ENCODE results near the gene SGSH. TPM values are rescaled to one million over a fixed set of nuclear protein-coding genes. Genes with fewer than 3 reads are reported as not detected.

SGSH gene
- polyA plus RNA-seq, 1 donor (not counting 4 experiments of a cell fraction or from before 2014, with no cell fraction given), result 9.6 TPM

- H3K4me2 ChIP-seq (ENCODE audit: control insufficient read depth, extremely low read depth, insufficient read depth, low read depth, low read length), result no peak overlapping the region
- H2AFZ ChIP-seq (ENCODE audit: control insufficient read depth, low read length), result no peak overlapping the region
- FAIRE-seq, result no peak
- H3K27ac ChIP-seq (ENCODE audit: control insufficient read depth, insufficient read depth, low read length), result no peak overlapping the region
- H3K4me1 ChIP-seq (ENCODE audit: control insufficient read depth, extremely low read depth, insufficient read depth, low read length), result no peaks in the 10 kb centered on the region
- H3K36me3 ChIP-seq (ENCODE audit: control insufficient read depth in 2 of 2, extremely low read depth in 1 of 2, insufficient read depth in 2 of 2, low read length in 2 of 2), result peaks cover 4 to 6% of the 10 kb centered on the region in 2 experiments
- no peak for DNase-seq (ENCODE audit: low read depth, low spot score)
- no peaks in the 10 kb centered on the region for H3K9me3 ChIP-seq (ENCODE audit: control insufficient read depth, low read depth, low read length)
- no peak overlapping the region for H3K4me3 ChIP-seq (ENCODE audit: control insufficient read depth in 2 of 3, extremely low read depth in 1 of 3, insufficient read depth in 2 of 3, low read depth in 1 of 3, low read length in 3 of 3)
- dilution Hi-C loops (cut with MboI; ENCODE audit: extremely low pct_ligation_motif_present, low sequenced_read_pairs), result no loop called here
- no peak overlapping the region for H3K9ac ChIP-seq (ENCODE audit: control insufficient read depth, extremely low read depth, insufficient read depth, low read length)
- no peaks in the 10 kb centered on the region for H3K9me1 ChIP-seq (ENCODE audit: control insufficient read depth, extremely low read depth, insufficient read depth, low read length)
- TF ChIP-seq EZH2 (IDR thresholded peaks at IDR 0.05; ENCODE audit: low read length) (no peak), CTCF (optimal IDR thresholded peaks at IDR 0.05 in 1 of 3, IDR thresholded peaks at IDR 0.05 in 1 of 3, conservative IDR thresholded peaks at IDR 0.05 in 1 of 3; ENCODE audit: extremely low read depth in 1 of 3, insufficient read depth in 2 of 3, low read length in 3 of 3) (no peak)
- H3K27me3 ChIP-seq (ENCODE audit: control insufficient read depth, extremely low read depth, insufficient read depth, low read length), result no peaks in the 10 kb centered on the region
- no peaks in the 10 kb centered on the region for H4K20me1 ChIP-seq (ENCODE audit: control insufficient read depth, extremely low read depth, insufficient read depth, low read length)
- H3K79me2 ChIP-seq (ENCODE audit: control insufficient read depth, insufficient read depth, low read length), result no peaks in the 10 kb centered on the region
These were observed 12.1 kb downstream of the SGSH start for GRCh38 chr17:80208050-80208449.

DNA sequence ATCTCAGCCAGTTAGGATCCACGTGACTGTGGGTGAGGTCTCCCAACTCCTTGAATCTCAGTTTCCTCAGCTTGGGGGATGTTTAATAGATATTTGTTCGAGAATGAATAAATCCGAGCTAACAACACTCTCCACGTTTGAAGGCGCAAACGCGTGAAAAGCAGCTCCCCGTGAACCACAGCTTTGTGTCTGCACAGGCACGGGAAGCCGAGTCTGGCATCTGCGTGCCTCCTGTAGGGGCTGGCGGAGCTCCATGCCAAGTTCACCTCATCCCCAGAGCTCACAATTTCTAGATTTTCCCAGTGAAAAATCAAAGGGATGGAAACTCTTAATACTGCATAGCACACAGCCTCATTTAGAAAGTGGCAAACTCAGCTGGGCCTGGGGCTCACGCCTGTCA is 14.3 kb downstream of the SGSH start:
- Histone ChIP-seq H3K9me1 (ENCODE audit: control insufficient read depth, extremely low read depth, insufficient read depth, low read length) (no peaks in the 10 kb centered on the region), H3K4me1 (ENCODE audit: control insufficient read depth, extremely low read depth, insufficient read depth, low read length) (no peaks in the 10 kb centered on the region), H3K79me2 (ENCODE audit: control insufficient read depth, insufficient read depth, low read length) (no peaks in the 10 kb centered on the region), H4K20me1 (ENCODE audit: control insufficient read depth, extremely low read depth, insufficient read depth, low read length) (no peaks in the 10 kb centered on the region), H2AFZ (ENCODE audit: control insufficient read depth, low read length) (no peak overlapping the region), H3K36me3 (ENCODE audit: control insufficient read depth in 2 of 2, extremely low read depth in 1 of 2, insufficient read depth in 2 of 2, low read length in 2 of 2) (peaks cover 4 to 6% of the 10 kb centered on the region in 2 experiments), H3K9ac (ENCODE audit: control insufficient read depth, extremely low read depth, insufficient read depth, low read length) (no peak overlapping the region), H3K27me3 (ENCODE audit: control insufficient read depth, extremely low read depth, insufficient read depth, low read length) (no peaks in the 10 kb centered on the region), H3K27ac (ENCODE audit: control insufficient read depth, insufficient read depth, low read length) (no peak overlapping the region), H3K9me3 (ENCODE audit: control insufficient read depth, low read depth, low read length) (no peaks in the 10 kb centered on the region), H3K4me2 (ENCODE audit: control insufficient read depth, extremely low read depth, insufficient read depth, low read depth, low read length) (no peak overlapping the region), H3K4me3 (ENCODE audit: control insufficient read depth in 2 of 3, extremely low read depth in 1 of 3, insufficient read depth in 2 of 3, low read depth in 1 of 3, low read length in 3 of 3) (no peak overlapping the region)
- no peak for FAIRE-seq
- TF ChIP-seq CTCF (optimal IDR thresholded peaks at IDR 0.05 in 1 of 3, IDR thresholded peaks at IDR 0.05 in 1 of 3, conservative IDR thresholded peaks at IDR 0.05 in 1 of 3; ENCODE audit: extremely low read depth in 1 of 3, insufficient read depth in 2 of 3, low read length in 3 of 3) (no peak), EZH2 (IDR thresholded peaks at IDR 0.05; ENCODE audit: low read length) (no peak)
- DNase-seq (ENCODE audit: low read depth, low spot score), result no peak
- dilution Hi-C loops (cut with MboI; ENCODE audit: extremely low pct_ligation_motif_present, low sequenced_read_pairs), result no loop called here
